Stomach (tissue), 4 donors: ENCODE data around the gene ATF5.

Experiments
- CTCF ChIP-seq, 7 experiments: fragments of 450-650 bp in 4 of 7; fragments of 200-600 bp in 3 of 7; sonication (generic) in 3 of 7; IDR thresholded peaks; one replicate each; pipeline ENCODE4 v1.5.1; 2016 to 2019; ENCODE audit warnings: antibody characterized with exemption in 7 of 7, control low read depth in 2 of 7, mild to moderate bottlenecking in 1 of 7
- POLR2AphosphoS5 ChIP-seq, 3 donors: sonication (generic); formaldehyde crosslinking; IDR thresholded peaks; one replicate each; pipeline ENCODE4 v1.6.1; 2016; ENCODE audit warnings: antibody characterized with exemption in 3 of 3

GRCh38 chr19:49931293-49932040 lies 2.5 kb downstream of the ATF5 start:
- TF ChIP-seq CTCF (IDR thresholded peaks at IDR 0.05) (no peak), POLR2AphosphoS5 (IDR thresholded peaks at IDR 0.05) (no peak)
